Stimulated activated CD4-positive, alpha-beta T cell treated with anti-CD3 and anti-CD28 coated beads, Interleukin-15, amount 100 ng/mL, for 24 hours (primary cell): ENCODE results near the gene OR2W1.
A peak's percentile ranks its signal among the peaks of the same experiment; 100 is the strongest.

Experiments
- DNase-seq: peaks from one replicate; pipeline ENCODE4 v3.0.0-alpha.2; 2020

OR2W1 gene, protein sequence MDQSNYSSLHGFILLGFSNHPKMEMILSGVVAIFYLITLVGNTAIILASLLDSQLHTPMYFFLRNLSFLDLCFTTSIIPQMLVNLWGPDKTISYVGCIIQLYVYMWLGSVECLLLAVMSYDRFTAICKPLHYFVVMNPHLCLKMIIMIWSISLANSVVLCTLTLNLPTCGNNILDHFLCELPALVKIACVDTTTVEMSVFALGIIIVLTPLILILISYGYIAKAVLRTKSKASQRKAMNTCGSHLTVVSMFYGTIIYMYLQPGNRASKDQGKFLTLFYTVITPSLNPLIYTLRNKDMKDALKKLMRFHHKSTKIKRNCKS

GRCh38 chr6:29045075-29045474 is at the start of gene OR2W1:
OR2W1 (minus strand) TSS chr6:29045175; CDS start chr6:29045175, 0 bp downstream.
- no peak for DNase-seq

DNA sequence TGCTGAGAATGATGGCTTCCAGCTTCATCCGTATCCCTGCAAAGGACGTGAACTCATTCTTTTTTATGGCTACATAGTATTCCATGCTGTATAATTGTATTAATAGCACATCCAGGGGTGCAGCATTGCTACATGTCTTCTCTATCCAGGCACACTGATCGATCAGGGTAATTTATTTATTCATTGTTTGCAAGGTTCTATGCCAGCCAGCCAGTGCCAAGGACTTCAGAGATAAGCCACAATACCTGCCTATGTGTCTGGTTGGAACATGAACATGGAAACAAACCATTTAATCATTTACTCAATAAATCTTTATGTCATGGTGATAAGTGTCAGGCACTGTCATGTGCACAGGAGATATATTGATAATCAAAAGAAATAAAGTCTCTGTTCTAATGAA is 48.0 kb upstream of the OR2W1 start:
- DNase-seq, result no peak

- DNase-seq, result no peak
These were observed 42.2 kb upstream of the OR2W1 start, which contains the start of gene OR2B3 for GRCh38 chr6:29087213-29087612. OR2B3 (minus strand) TSS chr6:29087313; CDS start chr6:29087248, 65 bp downstream.

GRCh38 chr6:29082457-29082856 is 37.5 kb upstream of the OR2W1 start:
- DNase-seq, result no peak

DNA sequence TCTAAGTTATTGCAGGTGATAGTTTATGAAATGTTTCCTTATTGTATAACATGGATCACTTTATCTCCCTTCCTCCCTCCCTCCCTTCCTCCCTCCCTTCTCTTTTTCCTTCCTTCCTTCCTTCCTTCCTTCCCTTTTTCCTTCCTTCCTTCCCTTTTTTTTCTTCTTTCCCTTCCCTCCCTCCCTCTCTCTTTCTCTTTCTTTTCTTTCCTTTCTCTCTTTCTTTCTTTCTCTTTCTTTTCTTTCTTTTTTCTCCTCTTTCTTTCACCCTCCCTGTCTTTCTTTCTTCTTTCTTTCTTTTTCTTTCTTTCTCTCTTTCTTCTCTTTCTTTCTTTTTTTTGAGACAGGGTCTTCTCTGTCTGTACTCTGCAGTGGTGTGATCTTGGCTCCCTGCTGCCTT is 36.3 kb upstream of the OR2W1 start:
- no peak for DNase-seq

DNA sequence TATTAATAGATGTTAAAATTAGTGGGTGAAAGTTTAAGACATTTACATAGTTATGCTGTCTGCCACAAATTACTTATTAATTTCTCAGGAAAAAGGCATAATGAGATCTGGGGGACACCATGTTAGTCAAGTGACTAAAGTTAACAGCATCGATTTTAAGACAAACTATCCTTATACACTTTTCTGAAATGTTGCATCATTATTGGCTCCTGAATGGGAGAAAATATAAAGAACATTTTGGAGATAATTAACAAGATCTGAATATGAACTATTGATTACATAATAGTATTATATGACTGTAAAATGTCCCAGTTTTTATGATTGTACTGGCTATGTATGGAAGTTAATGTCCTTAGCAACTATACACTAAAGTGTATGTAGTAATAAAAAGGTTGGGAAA is 34.2 kb upstream of the OR2W1 start:
- DNase-seq, result no peak

DNA sequence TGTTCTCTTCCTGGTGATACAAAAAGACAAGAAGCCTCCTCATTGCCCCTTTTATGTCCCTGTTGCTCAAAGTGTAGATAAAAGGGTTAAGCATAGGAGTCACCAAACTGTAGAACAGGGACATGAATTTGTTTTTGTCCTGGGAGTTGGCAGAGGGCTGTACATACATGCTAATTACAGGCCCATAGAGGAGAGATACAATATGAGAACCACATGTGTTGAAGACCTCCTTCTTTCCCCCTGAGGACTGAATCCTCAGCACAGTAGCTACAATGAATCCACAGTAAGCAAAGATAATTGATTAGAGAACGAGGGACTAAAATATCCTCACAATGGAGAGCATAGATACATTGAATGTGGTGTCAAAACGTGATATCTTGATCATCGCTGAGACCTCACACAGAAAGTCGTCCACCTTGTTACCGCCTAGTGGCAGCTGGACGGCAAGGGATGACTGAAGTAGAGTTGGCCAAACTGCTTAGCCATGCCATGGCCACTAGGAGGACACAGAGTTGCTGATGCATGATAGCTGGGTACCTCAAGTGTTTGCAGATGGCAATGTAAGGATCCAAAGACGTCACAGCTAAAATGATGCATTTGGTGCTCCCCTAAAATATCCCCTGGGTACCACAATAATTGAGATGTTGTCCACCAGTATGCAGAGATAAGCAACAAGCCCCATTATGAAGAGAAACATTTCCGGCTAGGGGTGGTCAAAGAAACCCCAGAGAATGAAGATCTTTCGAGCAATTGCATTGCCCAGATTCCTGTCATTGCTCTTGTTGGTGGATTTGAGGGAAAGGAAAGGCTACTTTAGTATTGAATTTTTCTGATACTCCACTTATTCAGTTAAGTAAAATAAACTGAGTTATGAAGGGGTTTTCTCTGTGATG is 27.1 kb upstream of the OR2W1 start:
- peak; percentile 9 for DNase-seq

DNA sequence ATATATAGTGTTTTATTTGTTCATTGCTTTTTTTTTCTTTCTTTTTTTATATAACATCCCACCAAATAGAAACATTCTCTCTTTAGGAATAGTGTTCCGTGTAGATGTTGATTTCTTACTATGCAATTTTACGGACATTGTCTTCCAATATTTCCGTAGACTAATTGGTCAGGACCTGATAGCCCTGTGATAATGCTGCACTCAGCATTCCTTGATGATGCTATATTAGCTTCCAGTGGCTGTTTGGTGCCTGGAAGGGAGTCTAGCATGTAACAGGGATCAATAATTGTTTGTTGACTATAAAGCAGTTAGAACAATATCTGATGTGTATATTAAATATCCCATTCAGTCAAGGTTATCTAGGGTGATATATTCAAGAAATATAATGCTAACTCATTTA is 6.7 kb upstream of the OR2W1 start:
- DNase-seq, result no peak

DNA sequence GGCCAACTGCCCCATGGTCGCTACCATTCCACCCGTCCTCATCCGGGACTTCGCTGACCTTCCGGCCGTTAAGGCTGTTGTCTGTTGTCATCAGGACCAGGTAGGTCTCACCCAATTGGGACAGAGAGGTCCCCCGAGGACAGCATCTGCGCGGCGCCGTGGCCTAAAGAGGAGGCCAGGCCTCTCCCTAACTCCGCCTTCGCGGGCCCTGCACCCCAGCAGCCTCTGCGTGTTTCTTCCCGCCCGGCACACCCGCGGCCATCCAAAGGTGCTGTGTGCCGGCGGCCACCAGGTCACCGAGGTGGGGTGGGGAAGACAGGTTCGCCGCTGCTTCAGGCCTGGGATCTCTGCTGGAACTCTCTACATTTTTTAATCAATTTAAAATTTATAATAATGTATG is 9.0 kb downstream of the OR2W1 start:
- DNase-seq, result no peak

GRCh38 chr6:29028821-29029220 is 16.2 kb downstream of the OR2W1 start:
- no peak for DNase-seq

DNA sequence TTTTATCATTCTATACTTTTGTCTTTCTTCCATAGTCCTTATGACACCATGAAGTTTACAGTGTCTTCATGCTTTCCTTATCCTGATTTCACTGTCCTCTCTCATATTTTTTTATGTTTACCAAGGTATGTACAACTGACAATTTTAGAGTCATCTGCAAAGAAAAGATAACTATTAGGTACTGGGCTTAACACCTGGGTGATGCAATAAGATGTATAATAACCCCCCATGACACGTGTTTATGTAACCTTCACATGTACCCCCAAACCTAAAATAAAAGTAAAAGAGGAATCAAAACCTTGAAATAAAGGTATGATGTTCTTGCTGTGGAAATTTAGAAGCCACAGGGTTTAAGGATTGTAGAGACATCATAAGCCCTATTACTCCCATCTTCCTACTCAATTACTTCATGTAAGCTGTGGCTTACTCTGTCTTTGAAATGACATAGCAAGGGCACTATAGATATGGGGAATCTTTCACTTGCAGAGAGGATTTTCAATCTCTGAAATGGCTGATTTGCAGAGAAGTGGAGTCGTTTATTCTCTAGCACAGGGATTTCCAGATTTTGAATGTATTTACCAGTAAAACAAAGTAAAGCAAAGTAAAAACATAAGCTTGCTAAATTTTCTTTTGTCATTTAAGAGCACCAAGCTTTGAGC is 18.9 kb downstream of the OR2W1 start:
- DNase-seq, result no peak

DNA sequence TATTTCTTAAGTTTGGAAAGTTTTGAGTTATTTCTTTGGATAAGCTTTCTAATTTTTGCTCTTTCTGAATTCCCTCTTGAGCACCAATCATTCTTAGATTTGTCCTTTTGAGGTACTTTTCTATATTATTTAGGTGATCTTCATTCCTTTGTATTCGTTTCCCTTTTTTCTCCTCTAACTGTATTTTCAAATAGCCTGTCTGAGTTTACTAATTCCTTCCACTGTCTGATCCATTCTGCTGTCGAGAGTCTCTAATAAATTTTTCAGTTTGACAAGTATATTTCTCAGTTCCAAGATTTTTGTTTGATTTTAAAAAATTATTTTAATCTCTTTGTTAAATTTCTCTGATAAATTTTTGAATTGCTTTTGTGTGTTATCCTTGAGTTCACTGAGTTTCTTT is 23.5 kb downstream of the OR2W1 start:
- no peak for DNase-seq

- DNase-seq, result no peak
These were observed 25.3 kb downstream of the OR2W1 start for GRCh38 chr6:29019629-29020028.

DNA sequence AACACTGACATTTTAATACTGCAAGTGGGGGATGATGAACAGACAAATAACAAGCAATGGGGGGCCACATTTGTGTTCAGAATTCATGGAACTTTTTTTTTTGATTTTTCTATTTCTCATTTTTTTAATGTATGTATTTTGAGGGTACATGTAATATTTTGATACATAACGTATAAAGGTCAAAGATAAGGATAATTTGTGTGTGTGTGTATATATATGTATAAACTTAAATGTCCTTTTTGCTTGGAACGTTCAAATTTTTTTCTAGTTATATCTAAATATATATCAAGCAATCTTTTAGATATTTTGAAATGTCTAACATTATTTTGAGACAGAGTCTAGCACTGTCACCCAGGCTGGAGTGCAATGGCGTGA is 27.6 kb downstream of the OR2W1 start:
- DNase-seq, result no peak

- peak; percentile 87 for DNase-seq
These were observed 28.2 kb downstream of the OR2W1 start for GRCh38 chr6:29016559-29017427.

DNA sequence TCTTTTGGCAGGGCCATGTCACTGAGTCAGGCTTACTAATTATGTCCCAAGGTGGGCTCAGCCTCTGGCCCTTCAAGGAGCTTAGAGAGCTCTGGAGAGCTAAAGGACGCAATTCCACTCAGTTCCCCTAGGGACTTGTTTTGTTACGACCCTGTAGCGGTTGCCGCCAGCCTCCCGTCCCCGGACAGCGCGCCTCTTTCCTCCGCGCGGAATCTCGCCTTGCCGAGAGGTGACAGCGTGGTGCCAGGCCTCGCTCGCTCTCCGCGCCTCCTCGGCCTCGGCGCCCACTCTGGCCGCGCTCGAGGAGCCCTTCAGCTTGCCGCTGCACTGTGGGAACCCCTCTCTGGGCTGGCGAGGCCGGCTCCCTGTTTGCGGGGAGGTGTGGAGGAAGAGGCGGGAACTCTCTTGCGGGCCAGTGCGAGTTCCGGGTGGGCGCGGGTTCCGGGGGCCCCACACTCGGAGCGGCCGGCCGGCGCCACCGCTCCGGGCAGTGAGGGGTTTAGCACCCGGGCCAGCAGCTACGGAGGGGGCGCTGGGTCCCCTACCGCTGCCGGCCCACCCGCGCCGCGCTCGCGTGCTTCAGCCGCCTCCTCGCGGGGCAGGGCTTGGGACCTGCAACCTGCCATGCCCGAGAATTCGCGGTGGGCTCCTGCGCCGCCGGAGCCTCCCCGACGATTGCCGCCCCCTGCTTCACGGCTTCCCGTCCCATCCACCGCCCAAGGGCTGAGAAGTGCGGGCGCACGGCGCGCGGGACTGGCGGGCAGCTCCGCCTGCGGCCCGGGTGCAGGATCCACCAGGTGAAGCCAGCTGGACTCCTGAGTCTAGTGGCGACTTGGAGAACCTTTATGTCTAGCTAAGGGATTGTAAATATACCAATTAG is 30.0 kb downstream of the OR2W1 start:
- DNase-seq, result no peak

GRCh38 chr6:29011276-29011734 is 33.7 kb downstream of the OR2W1 start:
- peak; percentile 62 for DNase-seq

- no peak for DNase-seq
These were observed 35.6 kb downstream of the OR2W1 start for GRCh38 chr6:29009358-29009757.

- DNase-seq, result no peak
These were observed 36.9 kb downstream of the OR2W1 start for GRCh38 chr6:29008089-29008488.

- DNase-seq, result peak; percentile 66
These were observed 39.6 kb downstream of the OR2W1 start, which contains the start of gene ZNF311 for GRCh38 chr6:29005183-29005885. ZNF311 (minus strand) TSS chr6:29005315; CDS start chr6:29003954, 1,361 bp downstream.
